Measurements from ENCODE around the gene HOXD10.

Gene HOXD10

DNA sequence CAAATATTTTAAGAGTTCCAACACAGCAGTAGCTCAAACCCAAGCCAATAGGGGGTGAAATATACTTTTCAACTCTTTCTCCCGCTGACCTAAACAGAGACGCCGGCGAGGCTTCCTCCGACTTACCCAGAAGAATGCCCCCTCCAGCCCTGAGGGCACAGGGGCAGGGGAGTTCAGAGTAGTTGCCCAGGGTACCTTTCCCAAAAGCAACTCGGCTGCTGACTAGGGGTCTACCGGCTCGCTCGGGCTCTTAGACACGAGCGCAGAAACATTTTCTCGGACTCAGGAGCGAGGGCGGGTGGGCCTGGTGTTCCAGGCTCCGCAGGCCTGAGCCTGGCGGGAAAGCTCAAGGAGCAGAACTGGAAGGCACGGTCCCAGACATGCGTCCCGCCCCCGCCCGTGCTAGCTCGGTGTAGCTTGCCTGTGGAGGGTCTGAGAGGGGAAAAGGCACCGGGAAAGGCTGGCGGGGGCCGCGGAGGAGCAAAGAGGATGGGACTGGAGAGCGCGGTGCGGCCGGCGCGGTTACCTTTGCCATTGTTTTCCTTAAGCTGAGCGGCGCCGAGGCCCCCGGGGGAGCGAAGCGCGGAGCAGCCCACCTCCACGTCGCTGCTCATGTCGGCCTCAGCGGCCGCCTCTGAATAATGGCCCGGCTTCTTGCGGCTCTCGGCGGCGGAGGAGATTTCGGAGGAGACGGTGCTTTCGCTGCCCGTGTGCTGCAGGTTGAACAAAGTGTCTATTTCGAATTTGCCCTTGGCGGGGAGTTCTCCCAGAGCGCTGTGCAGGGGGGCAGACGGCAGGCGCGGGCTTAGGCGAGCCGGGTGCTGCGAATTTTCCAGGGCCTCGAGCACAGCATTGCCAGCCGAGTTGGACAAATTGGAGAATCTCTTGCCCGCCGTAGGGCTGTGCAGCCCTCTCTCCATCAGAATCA is 33.5 kb upstream of the HOXD10 start:
- DNase-seq: no peak

DNA sequence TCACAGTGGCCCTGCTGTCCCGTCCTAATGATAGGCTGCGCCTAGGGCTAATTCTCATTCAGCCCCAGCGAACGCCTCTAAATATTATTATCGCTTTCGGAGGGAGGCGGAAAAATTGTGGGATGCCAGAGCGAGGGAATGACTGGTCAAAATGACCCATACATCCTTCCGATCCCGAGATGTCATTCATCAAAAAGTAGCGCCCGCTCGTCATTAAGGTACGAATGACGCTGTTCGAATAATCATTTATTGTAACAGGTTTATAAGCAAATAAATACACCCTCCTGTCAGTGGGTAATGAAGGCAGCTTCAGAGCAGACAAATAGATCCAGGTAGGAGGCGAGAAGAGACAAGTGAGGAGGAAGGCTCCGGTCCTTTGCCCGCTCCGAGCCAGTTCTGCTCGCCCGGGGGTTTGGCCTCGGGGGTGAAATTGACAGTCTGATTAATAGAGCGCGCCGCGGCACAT is 32.7 kb upstream of the HOXD10 start, which contains the start of gene EVX2:
Gene EVX2, minus strand, starts transcription at position 167 of the 466 bp plus-strand sequence. CDS start 186 bp downstream, outside the sequence.
- no peak for DNase-seq

DNA sequence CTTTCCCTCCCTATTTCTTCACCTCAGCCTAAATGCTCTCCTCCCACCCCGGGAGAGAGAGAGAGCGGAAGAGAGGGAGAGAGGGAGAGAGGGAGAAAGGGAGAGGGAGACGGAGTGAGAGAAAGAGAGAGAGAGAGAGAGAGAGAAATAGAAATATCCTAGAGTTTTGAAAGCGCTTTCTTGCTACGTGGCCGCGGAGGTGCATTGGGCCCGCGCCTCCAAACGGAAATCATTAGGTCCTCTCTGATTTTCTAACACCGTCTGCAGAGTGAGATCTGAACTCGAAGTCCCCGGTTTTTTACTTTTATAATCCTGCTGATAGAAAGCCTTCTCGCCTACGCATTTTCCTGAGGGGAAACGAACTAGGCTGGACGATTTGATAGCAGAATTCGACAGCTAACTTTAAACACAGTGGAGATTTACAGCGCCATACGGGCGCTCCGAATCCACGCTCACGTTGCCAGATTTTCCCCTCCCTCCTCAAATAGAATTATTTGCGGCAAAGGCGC is 31.9 kb upstream of the HOXD10 start:
- DNase-seq: no peak

DNA sequence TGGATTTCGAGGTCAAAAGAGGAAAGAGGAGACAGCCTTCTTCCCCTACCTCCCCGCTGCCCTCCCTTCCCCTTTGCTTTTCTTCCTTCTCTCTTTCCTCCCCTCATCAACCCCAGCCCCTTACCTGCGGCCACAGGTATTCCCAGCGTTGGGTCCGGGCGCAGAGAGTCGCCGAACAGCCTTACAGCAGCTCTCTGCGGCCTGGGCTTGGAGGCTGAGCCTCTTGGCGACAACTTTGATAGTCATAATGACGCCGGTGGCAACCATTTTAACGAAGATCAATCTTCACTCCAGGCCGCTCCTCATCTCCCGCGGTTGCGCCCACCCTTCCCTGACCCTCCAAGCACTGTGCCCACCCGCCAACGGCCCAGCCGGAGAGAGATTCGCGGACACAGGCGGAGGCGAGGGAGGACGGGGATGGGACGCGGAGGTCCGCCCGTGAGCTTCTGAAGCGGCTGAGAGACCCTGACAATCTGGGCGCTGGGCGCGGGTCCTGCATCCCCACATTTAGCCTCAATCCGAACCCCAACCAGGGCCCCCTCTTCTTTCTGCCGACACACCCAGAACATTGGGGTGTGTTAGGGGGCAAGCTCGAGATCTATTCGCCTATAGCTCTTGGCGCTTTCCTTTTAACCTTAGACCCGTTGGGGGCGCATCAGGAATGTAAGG is 31.3 kb upstream of the HOXD10 start:
- DNase-seq: no peak

DNA sequence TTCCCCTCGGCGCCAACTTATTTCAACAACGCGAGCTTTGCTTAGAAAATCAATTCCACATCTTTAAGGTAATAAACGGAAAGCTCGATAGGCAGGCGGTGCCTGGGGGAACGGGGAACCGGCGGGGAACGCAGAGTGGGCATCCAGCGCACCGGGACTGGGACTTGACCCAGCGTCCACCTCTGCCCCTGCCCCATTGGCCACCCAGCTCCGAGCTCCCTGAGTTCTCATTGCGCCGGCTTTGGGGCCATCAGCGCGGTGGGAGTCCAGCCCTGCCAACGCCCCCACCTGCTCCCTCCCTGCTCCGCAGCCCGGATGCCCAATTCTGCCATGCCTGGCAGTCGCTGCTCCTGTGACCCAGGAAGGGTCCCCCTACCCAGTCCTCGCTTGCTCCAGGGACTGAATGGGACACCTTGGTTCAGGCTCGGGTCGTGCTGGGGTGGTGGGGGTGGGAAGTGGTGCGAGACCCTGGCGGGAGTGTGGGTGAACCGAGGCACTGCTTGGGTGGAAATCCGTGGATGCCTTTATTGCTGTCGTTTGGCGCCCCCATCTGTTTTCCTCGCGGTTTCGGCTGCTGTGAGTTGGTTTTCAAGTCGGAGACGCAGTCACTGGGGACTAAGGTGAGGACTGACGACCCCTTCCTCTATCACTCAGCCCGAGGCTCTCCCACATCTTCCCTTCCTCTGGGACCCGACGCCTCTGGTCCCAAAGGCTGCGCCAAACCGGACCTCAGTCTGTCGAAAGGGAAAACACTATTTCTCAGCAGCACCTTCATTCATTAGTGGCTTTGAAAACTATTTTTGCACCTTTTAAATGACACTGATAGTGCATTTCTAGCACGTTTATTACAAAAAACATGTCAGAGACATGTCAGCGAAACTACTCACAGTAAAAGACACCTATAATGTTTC is 30.5 kb upstream of the HOXD10 start:
- DNase-seq: peak; percentile 84

DNA sequence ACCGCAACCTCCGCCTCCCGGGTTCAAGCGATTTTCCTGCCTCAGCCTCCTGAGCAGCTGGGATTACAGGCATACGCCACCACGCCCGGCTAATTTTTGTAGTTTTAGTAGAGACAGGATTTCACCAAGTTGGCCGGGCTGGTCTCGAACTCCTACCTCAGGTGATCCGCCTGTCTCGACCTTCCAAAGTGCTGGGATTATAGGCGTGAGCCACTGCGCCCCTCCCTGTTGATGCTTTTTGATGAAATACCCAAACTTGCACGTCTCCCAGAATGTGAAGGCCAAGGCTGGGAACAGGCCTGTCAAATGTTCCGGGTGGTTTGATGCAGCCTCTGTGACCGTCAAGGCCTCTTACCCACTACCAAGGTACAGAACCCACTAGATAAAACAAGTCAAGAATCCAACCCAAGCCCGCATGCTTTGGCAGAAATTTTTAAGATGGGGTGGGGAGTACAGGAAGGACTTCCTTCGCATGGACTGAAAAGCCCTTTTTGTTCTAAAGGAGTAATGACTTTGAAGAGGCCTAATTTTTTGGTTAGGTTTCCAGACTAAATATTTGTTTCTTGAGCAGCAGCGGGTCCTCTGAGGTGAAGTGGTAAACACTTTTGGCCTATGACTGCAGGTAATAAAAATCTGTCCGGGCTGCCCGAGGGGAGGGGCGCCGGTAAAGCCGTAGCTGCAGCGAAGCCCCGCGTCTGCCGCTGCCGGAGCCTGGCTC is 29.1 kb upstream of the HOXD10 start:
- DNase-seq: no peak

DNA sequence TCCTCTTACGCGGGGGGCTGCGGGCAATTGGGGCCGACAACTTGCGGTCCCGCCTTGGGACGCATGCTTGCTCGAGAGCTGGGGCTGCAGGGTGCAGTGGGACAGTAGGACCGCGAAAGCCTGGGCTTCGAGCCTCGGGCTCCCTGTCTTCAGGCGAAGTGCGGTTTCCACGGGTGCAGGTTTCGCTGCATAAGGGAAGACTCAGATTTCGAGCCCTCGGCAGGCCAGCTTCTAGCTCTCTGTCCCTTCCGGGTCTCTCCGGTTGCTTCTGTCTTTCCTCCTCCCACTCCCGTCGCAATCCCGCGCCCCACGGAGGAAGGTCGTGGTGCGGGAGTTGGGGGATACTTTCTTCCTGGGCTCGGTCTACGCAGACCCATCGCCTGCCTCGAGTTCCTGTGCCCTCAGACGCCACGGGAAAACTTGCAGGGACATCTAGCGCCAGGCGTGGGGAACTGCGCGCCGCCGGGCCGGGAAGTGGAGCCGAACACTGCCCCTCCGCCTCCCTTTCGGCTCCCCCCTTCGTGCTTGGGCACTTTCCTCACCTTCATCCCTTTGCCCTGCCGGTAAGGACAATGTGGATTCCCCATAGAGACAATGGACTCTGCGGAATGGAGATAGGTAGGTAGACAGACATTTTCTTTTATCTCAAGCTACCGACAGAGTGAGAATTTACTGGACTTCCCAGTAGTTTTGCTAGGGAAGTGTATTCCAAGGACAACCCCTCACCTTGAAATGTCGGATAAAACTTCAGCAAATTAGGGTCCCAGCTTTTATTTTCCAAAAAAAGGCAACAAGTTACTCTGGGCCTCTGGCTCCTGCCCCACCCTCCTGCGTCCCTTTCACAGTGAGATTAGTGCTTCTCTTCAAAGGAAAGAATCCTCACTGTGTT is 28.3 kb upstream of the HOXD10 start:
- peak; percentile 94 for DNase-seq

DNA sequence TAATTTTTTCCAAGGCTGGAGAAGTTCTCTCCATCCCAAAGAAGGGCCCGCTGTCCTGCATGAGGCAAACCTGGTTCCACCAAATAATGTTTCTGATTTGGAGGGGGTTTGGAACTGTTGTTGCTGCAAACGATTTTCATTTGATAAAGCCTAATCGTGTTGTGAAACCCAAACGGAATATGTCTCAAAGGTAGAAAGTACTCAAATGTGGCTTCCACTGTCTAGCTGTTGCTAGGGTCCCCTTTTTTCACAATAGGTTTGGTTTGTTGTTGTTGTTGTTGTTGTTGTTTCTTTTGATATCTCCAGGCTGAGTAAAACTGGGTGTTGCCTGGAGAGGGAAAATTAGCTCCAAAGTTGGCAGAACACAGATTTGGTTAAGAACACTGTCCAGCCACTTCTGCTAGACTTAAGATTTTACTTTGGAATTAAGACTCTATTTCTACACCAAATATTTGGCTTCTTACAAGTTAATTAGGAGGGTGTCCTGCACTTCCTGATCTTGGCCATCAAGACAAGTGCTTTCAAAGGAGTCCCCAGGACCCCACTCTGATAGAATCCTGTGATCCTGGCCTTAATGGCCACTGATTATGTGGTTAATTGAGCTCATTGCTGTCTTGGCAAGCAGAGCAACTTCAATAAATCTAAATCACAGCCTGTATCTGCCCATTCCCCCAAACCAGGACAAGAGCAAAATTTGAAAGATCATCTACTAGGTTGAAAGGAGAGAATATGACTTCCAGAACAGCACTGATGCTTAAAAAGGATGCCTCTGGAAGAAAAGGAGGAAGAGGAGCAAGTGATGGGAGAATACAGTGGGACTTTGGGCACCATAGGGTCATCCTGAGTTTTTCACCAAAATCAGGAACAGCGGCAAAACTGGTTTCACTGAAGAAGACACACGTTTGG is 27.4 kb upstream of the HOXD10 start:
- DNase-seq: no peak

DNA sequence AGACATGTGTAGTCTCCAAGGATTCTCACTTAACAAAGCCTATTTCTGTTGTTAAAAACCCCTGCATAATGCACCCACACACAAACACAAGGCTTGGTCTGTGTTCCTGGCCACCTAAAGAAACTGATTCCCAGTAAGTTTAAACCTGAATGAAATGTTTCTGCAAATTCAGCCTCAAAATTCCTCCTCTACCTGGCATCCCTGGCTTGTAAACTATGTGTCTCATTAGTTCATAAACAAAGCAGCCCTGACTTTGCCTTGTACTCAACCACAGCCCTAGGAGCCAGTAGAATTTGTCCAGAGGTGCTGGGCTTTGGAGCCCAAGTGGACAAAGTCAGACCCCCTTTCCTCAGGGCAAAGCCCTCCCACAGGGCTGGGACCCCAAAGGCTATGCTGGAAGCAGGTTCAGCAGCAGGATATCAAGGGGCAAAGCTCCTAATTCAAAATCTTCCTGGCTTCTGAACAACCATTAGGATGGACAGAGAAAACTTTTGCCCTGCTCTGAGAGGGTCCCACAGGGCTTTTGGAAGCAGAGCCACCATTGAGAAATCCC is 26.7 kb upstream of the HOXD10 start:
- peak; percentile 24 for DNase-seq

DNA sequence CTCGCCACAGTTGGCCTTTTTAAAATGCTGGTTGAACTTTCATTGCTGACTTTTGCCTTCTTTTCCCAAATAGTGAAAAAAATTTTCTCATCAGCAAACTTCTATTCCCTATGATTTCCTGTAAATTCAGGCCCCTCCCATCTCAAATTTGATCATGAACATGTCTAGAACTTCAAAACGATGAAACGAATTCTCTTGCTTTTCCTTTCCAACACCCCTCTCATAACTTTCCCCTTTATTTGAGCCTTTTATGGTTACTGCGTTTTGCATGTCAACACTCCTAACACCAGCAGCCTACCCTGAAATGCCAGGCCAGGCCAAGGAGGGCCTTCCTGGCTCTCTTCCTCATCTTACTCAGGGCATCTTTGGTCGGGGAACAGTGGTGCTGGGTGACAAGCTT is 25.7 kb upstream of the HOXD10 start:
- DNase-seq: no peak

DNA sequence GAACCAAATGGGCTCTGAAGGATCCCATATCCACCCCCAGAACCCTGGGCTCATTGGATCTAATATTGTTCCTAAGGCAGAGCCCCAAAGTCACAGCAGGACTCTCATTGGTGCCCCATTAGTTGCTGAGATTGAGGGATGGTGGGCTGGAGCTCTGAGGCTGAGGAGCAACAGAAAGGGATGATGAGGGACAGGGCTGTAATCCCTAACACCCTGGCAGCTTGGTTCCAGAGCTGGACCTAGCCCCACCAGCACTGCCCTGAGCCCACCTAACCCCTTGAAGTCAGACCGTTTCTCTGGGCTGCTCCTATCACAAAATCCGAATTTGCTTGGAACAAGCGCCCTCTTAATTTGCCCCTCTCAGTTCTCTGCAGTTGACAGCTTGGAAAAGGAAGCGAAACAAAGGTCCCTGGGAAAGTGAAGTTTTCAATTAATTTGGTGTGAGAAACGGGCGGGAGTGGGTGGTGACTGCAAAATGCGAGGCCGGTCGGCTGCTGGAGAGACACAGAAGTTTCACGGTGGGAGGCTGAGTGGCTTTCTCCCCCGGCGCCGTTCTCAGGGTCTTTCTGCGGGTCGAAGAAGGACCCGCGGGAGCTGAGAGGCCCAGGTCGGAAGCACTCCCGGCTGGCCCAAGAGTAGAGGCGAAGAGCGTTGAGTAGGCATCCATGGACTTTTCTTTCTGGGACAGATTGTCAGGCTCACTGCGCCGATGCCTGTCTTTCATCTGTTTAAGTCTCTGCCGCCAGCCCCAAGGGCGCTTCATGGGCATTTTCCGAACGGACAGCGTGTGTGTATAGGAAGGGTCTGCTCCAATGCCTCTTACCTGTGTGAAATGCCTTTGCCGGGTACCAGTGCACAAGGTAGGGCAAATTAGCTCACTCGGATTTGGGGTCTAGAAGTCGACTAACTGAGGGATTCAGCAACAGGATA is 25.0 kb upstream of the HOXD10 start:
- DNase-seq: no peak

DNA sequence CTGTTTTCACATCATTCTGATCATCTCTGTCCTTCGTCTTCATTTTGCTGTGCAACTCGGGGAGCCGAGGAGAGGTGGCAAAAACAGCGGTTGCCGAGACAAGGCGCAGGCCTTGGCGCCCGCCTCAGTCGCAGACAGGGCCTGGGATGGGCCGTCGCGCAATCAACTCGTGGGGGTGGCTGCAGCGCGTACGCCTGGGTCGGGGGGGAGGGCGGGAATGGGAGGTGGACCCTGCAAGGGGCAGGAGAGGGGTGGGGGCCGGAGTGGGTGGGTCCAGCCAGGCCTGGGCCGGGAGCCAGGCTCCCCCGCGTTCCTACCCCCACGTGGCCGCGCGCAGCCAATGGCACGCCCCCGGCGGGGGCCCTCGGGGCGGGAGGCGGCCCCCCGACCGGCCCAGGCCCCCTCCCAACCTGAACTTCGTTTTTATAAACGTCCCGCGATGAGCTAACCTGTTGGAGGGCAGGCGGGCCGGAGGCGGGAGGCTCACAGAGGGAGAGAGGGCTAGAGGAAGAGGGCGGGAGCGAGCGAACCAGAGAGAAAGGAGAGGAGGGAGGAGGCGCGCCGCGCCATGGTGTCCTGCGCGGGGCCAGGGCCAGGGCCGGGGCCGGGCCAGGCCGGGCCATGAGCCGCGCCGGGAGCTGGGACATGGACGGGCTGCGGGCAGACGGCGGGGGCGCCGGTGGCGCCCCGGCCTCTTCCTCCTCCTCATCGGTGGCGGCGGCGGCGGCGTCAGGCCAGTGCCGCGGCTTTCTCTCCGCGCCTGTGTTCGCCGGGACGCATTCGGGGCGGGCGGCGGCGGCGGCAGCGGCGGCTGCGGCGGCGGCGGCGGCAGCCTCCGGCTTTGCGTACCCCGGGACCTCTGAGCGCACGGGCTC is 24.1 kb upstream of the HOXD10 start, which contains the start of gene HOXD13:
Gene HOXD13, plus strand, starts transcription at position 452 of the 875 bp plus-strand sequence. Its CDS starts 170 bp downstream, at position 622.
- DNase-seq: no peak

DNA sequence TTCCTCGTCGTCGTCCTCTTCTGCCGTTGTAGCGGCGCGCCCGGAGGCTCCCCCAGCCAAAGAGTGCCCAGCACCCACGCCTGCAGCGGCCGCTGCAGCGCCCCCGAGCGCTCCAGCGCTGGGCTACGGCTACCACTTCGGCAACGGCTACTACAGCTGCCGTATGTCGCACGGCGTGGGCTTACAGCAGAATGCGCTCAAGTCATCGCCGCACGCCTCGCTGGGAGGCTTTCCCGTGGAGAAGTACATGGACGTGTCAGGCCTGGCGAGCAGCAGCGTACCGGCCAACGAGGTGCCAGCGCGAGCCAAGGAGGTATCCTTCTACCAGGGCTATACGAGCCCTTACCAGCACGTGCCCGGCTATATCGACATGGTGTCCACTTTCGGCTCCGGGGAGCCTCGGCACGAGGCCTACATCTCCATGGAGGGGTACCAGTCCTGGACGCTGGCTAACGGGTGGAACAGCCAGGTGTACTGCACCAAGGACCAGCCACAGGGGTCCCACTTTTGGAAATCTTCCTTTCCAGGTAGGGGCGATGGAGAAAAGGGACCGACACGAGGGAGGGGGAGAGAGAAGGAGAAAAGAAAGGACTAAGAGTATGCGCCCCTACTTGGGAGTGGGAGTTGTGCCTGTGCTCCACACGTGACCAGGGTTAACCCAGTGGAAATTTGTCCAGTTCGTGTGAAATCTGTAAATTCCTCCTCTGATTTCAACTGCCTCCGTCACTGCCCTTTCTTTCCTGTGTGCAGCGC is 23.3 kb upstream of the HOXD10 start:
- DNase-seq: no peak

DNA sequence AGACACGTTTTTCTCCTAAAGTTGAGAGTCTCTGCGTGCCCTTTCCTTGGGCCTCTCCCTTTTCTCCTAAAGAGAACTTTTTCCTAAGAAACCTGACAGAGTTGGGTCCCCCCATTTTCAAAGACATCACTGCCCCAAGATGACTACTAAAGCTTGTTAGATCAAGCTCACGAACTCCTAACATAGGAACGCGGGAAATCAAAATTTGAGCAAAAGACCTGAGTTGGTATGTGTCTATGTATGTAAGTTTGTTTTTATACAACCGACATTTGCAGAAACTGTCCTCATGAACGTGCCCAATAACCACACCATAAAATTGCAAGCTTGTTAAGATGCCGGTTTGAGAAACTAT is 22.7 kb upstream of the HOXD10 start:
- DNase-seq: no peak

DNA sequence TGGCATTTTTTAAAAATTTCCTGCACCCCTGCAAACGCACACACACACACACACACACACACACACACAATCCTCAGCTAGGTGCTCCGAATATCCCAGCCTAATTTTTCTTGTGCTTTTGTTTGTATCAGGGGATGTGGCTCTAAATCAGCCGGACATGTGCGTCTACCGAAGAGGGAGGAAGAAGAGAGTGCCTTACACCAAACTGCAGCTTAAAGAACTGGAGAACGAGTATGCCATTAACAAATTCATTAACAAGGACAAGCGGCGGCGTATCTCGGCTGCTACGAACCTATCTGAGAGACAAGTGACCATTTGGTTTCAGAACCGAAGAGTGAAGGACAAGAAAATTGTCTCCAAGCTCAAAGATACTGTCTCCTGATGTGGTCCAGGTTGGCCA is 22.2 kb upstream of the HOXD10 start:
- no peak for DNase-seq

DNA sequence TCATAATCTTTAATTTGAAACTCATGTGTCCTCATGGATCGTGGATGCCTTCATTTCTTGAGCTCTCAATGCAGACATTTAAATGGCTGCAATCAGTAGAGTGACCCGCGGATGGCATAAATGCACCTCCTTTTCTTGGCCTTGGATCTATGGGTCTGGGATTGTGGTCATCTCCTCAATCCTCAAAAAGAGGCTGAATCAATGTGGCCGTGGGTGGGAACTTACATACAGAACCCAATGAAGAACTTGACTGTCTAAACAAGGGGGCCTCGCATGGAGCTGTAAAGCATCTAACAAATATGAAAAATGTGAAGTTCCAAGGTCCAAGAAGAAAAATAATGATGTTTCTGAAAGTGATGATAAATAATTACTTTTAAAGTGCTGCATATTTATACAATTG is 21.2 kb upstream of the HOXD10 start:
- DNase-seq: no peak
